NK-92 (cell line): ENCODE measurements around the gene WRAP53.
"Not testable (repeated sequence)": the region's sequence is repeated elsewhere in the genome, so short reads cannot be mapped to it uniquely, and the experiment has no call there.

Experiments
- DNase-seq: peaks from one replicate; lab custom pipeline; 2025; ENCODE audit not compliant: unreplicated experiment; lab: John Stamatoyannopoulos, UW

WRAP53 gene

DNA sequence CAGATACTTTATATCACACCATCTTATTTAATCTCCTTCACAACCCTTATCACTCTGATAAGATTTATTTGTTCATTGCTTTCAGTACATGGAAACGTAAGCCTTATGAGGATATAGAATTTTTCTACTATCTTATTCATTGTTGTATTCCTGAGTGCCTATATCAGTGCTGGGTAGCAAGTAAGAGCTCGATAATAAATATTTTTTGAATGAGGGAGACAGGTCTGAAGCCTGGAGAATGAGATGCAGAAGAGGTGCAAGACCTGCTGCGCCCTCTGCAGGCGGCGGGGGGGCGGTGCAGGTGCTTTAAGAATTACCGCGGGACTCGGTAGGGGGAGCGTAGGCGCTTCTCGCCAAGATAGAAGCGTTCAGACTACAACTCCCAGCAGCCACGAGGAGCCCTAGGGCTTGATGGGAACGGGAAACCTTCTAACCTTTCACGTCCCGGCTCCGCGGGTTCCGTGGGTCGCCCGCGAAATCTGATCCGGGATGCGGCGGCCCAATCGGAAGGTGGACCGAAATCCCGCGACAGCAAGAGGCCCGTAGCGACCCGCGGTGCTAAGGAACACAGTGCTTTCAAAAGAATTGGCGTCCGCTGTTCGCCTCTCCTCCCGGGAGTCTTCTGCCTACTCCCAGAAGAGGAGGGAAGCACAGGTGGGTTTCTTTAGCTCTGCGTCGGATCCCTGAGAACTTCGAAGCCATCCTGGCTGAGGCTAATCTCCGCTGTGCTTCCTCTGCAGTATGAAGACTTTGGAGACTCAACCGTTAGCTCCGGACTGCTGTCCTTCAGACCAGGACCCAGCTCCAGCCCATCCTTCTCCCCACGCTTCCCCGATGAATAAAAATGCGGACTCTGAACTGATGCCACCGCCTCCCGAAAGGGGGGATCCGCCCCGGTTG is at the start of gene WRAP53:
WRAP53 (plus strand) TSS at position 570 of the 900 bp plus-strand sequence; CDS start at position 742, 172 bp downstream.
- peak; percentile 66 for DNase-seq

GRCh38 chr17:7640783-7641182 is 47.5 kb upstream of the WRAP53 start:
- DNase-seq: no peak

DNA sequence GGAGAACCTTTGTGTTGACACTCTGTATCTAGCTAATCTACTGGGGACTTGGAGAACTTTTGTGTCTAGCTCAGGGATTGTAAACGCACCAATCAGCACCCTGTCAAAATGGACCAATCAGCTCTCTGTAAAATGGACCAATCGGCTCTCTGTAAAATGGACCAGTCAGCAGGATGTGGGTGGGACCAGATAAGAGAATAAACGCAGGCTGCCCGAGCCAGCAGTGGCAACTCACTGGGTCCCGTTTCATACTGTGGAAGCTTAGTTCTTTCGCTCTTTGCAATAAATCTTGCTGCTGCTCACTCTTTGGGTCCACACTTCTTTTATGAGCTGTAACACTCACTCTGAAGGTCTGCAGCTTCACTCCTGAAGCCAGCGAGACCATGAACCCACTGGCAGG is 46.6 kb upstream of the WRAP53 start:
- DNase-seq: not testable (repeated sequence)

GRCh38 chr17:7644775-7645174 is 43.5 kb upstream of the WRAP53 start:
- no peak for DNase-seq

DNA sequence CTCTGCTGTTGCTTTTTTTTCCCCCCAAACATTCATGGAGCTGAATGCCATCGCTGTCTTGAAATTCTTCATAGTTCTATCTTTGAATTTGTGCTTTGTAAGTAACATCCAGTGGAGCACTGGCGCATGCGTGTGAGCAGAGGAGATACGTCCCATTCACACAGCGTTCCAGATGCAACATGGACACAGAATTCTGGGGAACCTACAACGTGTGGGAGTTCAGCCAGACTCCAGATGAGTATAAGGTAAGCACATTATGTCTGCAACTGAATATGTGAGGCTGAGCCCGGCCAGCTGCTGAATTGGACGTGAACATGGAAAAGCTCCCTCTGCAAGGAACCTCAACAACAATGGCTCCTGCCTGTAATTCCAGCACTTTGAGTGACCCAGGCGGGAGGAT is 41.8 kb upstream of the WRAP53 start:
- DNase-seq: no peak

GRCh38 chr17:7647018-7647417 is 41.3 kb upstream of the WRAP53 start:
- DNase-seq: no peak

GRCh38 chr17:7650509-7651096 is 37.7 kb upstream of the WRAP53 start, which contains the start of gene ATP1B2:
ATP1B2 (plus strand) TSS chr17:7650926; CDS start chr17:7651519, 593 bp downstream.
- peak; percentile 14 for DNase-seq

- no peak for DNase-seq
Observed at GRCh38 chr17:7651097-7651664, 37.1 kb upstream of the WRAP53 start.

DNA sequence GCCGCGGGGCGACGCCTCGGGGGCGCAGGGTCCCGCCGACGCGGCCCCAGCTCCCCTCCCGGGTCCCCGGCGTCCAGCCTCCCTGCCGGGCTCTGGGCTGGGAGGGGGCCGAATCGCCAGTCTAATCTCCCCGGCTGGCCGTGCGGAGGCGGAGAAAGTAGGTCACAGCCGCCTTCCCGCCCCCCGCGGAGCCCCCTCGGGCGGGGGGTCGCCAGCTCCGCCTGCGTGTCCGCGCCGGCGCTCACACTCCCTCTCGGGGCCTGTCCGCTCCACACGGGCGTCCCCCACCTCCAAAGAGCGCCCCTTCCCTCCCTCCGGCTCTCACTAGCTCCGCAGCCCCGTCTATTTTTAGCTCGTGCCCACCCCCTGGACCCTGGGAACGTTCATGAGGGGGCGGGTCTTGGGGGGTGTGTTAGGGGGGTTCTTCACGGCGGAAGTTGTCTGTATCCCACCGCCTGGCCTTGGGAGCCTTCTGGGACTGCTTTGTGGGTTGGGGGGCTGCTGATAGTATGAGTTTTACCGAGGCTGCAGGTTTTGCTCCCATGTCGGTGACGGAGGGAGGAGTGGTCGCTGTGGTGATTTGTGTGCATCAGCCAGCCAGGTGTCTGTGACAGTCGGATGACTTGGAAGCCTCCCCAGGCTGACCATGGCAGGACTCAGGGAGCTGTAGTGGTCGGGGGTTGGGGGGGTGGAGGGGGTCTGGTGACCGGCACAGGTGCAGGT is 36.5 kb upstream of the WRAP53 start:
- DNase-seq: no peak

DNA sequence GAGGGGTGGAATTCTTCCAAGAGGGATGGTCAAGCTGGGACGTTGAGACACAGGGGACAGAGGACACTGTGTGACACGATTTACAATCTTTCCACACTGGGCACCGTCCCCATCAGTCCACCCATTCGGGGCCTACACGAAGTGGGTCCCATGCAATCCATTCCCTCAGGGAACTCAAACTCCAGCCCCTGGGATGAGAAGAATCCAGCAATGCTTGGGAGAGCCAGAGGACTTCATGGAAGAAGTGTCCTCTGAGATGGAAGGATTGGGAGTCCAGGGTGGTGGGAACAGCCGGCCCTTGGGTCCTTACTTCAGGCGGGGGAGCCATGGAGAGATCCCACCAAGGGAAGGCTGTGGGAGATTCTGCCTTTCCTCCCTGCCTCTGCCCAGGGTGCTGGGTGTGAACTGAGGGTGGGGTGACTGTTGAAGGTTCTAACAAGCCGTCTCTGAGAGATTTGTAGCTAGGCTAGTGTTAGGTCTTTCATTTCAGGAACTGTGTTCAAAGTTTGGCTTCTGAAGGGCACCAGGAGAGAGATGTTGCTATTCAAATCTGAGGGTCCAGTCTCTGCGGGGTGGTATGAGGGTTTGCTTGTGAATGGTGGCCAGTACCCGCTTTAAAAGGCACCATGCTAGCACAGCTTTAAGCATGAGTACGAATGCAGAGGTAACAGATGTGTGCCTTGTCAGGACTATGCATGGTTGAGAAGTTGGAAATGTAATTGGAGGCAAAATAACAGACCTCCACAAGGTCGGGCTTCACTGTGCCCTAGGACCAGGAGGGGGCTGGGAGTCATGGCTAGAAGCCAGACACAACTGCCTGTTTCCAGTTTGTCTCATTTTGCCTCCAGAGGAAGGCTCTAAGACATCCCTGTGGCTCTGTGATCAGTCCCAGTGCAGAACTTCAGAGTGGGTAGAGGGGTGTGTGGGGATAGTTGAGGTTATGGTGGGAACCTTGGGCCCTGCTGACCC is 35.6 kb upstream of the WRAP53 start:
- no peak for DNase-seq

DNA sequence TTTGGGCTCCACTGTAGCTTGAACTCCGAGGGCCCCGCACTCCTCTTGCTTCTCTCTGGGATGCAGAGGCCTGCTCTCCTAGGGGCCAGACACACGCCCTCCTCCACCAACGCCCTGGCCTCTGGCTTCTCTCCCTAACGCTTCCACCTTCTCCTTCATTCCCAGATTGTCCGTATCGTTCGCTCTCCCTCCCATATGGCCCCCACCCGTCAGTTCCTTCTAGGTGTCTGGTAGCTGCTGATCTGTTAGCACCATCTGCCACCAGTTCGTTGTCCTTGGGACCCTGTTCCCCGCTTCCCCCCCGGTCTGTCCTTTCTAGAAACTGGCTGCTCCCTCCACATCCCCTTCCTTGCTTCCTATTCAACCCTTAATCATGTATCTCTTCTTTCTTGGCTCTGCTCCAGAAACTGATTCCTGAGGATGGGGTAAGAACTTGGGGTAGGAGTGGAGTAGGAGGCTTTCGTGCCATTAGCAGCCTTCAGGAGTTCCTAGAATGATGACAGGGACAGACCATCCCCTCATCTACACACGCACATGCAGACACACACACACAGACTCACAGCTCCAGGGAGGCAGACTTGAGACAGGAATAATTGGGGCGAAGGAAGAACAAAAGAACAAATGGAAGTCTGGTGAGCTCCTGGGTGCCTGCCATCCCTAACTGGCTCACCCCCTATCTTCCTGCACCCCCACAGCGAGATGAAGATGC is 33.3 kb upstream of the WRAP53 start:
- no peak for DNase-seq

DNA sequence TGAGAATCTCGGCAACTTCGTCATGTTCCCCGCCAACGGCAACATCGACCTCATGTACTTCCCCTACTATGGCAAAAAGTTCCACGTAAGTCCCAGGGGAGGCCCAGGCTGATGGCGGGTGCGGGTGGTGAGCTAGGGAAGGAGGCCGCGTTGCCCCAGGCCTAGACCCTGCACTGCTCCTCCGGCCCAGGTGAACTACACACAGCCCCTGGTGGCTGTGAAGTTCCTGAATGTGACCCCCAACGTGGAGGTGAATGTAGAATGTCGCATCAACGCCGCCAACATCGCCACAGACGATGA is 32.8 kb upstream of the WRAP53 start:
- no peak for DNase-seq

- no peak for DNase-seq
Observed at GRCh38 chr17:7656958-7657609, 31.2 kb upstream of the WRAP53 start.

DNA sequence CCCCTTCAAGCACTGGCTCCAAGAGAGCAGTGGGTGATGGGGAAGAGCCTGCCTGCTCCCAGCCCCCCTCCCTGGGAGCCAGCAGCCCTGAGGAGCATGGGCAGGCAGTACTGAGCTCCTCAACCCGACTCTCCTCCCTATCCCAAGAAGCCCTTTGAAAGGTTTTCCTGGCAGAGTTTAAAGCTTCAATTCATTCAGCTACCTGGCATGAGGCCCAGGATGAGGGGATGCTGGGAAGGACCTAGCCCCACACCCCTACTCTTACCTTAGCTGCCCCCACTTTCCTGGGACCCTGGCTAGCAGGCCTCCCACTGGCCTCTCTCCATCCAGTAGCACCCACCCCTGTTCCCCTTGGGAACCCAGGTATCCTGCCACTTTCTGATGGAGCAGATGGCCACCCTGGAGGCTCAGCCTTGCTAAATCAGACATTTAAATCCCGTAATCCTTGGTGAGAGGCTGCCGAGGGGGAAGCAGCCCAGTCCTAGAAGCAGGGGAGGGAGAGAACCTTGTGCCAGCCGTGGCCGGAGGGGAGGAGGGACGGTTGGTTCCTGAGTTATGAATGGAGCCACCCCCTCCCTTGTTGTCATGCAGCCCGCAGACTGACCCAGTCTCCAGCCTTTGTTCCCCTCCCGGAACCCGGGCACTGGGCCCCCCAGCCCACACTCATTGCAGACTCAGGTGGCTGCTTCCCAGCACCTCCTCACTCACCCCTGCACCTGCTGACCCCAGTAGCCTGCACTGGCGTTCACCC is 20.4 kb upstream of the WRAP53 start:
- no peak for DNase-seq

DNA sequence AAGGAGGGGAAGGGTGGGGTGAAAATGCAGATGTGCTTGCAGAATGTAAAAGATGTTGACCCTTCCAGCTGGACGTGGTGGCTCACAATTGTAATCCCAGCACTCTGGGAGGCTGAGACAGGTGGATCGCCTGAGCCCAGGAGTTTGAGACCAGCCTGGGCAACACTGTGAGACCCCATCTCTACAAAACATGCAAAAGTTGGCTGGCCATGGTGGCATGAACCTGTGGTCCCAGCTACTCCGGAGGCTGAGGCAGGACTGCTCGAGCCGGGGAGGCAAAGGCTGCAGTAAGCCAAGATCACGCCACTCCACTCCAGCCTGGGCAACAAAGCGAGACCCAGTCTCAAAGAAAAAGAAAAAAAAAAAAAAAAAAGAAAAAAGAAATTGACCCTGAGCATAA is 19.8 kb upstream of the WRAP53 start:
- DNase-seq: no peak

- DNase-seq: no peak
Observed at GRCh38 chr17:7673239-7673638, 15.0 kb upstream of the WRAP53 start.

DNA sequence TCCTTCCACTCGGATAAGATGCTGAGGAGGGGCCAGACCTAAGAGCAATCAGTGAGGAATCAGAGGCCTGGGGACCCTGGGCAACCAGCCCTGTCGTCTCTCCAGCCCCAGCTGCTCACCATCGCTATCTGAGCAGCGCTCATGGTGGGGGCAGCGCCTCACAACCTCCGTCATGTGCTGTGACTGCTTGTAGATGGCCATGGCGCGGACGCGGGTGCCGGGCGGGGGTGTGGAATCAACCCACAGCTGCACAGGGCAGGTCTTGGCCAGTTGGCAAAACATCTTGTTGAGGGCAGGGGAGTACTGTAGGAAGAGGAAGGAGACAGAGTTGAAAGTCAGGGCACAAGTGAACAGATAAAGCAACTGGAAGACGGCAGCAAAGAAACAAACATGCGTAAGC is 13.3 kb upstream of the WRAP53 start:
- DNase-seq: no peak

- DNase-seq: no peak
Observed at GRCh38 chr17:7676533-7676932, 11.7 kb upstream of the WRAP53 start.
